MM.1S (cell line): Measurements from ENCODE around the gene SAFB.

Experiments used
- DNase-seq: peaks from one replicate; pipeline ENCODE4 v3.0.0-alpha.2; 2015
- H2AFZ ChIP-seq: fragments of 300-600 bp; sonication (generic); 2 replicates; pipeline ENCODE4 v1.6.0; 2016; ENCODE audit warnings: antibody characterized with exemption, low read length
- H3F3A ChIP-seq: fragments of 300-600 bp; sonication (generic); 2 replicates; pipeline ENCODE4 v1.6.1; 2016; ENCODE audit warnings: mild to moderate bottlenecking, antibody characterized with exemption, low read length, moderate library complexity, mixed read lengths; ENCODE audit not compliant: insufficient read depth
- H3K27ac ChIP-seq: fragments of 300-600 bp; sonication (generic); 2 replicates; pipeline ENCODE4 v1.5.1; 2016; ENCODE audit warnings: mild to moderate bottlenecking, low read length
- H3K27me3 ChIP-seq: fragments of 300-600 bp; sonication (generic); replicated peaks from 2 replicates; pipeline ENCODE4 v1.6.0; 2016; ENCODE audit warnings: low read length; ENCODE audit not compliant: insufficient read depth
- H3K36me3 ChIP-seq: fragments of 300-600 bp; sonication (generic); replicated peaks from 2 replicates; pipeline ENCODE4 v1.6.1; 2016; ENCODE audit warnings: mild to moderate bottlenecking, low read length, mixed read lengths; ENCODE audit not compliant: insufficient read depth
- H3K4me1 ChIP-seq: fragments of 300-600 bp; sonication (generic); 2 replicates; pipeline ENCODE4 v1.6.1; 2016; ENCODE audit warnings: low read length, mixed read lengths
- H3K4me2 ChIP-seq: fragments of 300-600 bp; sonication (generic); 2 replicates; pipeline ENCODE4 v1.6.0; 2016; ENCODE audit warnings: low read depth, low read length
- H3K4me3 ChIP-seq: fragments of 300-600 bp; sonication (generic); 2 replicates; pipeline ENCODE4 v1.5.1; 2016; ENCODE audit warnings: low read length, mixed read lengths
- H3K79me2 ChIP-seq: fragments of 300-600 bp; sonication (generic); 2 replicates; pipeline ENCODE4 v1.6.1; 2016; ENCODE audit warnings: mixed run types, low read length, mixed read lengths
- H3K9ac ChIP-seq: fragments of 300-600 bp; sonication (generic); 2 replicates; pipeline ENCODE4 v1.6.1; 2016; ENCODE audit warnings: low read length, mixed read lengths
- H3K9me2 ChIP-seq: fragments of 300-600 bp; sonication (generic); replicated peaks from 2 replicates; pipeline ENCODE4 v1.6.1; 2016; ENCODE audit warnings: mild to moderate bottlenecking, low read length, mixed read lengths; ENCODE audit not compliant: insufficient read depth
- H3K9me3 ChIP-seq: fragments of 300-600 bp; sonication (generic); replicated peaks from 2 replicates; pipeline ENCODE4 v1.6.1; 2016; ENCODE audit warnings: mild to moderate bottlenecking, low read length, mixed read lengths; ENCODE audit not compliant: insufficient read depth
- H4K20me1 ChIP-seq: fragments of 300-600 bp; sonication (generic); 2 replicates; pipeline ENCODE4 v1.6.1; 2016; ENCODE audit warnings: mild to moderate bottlenecking, low read length, moderate library complexity, mixed read lengths; ENCODE audit not compliant: insufficient read depth
- CTCF ChIP-seq: fragments of 300-600 bp; sonication (generic); IDR thresholded peaks from 2 replicates; pipeline ENCODE4 v1.5.1; 2016; ENCODE audit warnings: antibody characterized with exemption, low read length, mixed read lengths
- EZH2 ChIP-seq: fragments of 300-600 bp; sonication (generic); optimal IDR thresholded peaks from 2 replicates; pipeline ENCODE3; 2017; ENCODE audit warnings: low read depth, mild to moderate bottlenecking, antibody characterized with exemption, low read length, mixed read lengths
- EZH2phosphoT487 ChIP-seq: fragments of 300-600 bp; sonication (generic); IDR thresholded peaks from 2 replicates; pipeline ENCODE4 v1.6.1; 2018; ENCODE audit warnings: antibody characterized with exemption, low read length

Gene SAFB

DNA sequence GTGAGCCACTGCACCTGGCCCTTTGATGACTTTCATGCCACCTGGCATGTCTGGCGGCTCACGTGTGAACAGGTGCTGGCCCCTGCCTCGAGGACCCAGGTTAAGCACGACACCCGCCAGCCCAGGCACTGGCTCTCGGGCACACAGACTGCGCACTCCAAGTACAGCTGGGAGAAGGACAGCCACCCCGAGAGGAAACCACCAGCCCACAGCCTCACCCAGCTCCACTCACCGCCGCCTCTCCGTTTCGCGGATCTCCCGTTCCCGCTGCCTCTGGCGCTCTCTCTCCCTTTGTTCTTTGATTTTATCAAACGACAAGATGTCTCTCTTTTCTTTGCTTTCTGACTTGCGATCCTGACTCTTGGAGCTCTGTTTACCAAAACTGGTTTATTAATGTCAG is 27.8 kb upstream of the SAFB start:
- no peaks in the 10 kb centered on the region for H4K20me1 ChIP-seq
- H2AFZ ChIP-seq: no peak overlapping the region
- H3K4me3 ChIP-seq: no peak overlapping the region
- H3K27me3 ChIP-seq: no peaks in the 10 kb centered on the region
- H3K4me2 ChIP-seq: no peak overlapping the region
- H3K4me1 ChIP-seq: no peaks in the 10 kb centered on the region
- H3K9me3 ChIP-seq: no peaks in the 10 kb centered on the region
- peaks cover 11% of the 10 kb centered on the region; the same call in 1 of the 2 replicates for H3K79me2 ChIP-seq
- no peak for DNase-seq
- H3K27ac ChIP-seq: no peak overlapping the region
- TF ChIP-seq EZH2phosphoT487 (no peak), EZH2 (no peak), CTCF (no peak)
- no peaks in the 10 kb centered on the region for H3F3A ChIP-seq
- H3K9ac ChIP-seq: no peak overlapping the region
- H3K9me2 ChIP-seq: no peaks in the 10 kb centered on the region
- peaks cover 55% of the 10 kb centered on the region for H3K36me3 ChIP-seq

DNA sequence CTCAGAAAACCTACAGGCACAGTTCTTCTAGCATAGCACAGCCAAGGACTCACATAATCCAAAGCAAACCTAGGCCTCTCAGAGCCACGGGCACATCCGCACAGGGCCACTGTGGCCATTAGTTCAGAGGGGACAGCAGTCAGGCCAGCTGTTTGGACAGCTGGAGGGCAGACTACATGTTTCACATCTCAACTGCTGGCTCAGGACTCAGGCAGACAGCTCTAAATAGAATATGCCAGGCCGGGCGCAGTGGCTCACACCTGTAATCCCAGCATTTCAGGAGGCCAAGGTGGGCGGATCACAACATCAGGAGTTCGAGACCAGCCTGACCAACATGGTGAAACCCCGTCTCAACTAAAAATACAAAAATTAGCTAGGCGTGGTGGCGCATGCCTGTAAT is 27.1 kb upstream of the SAFB start:
- no peaks in the 10 kb centered on the region for H3K4me1 ChIP-seq
- H2AFZ ChIP-seq: no peak overlapping the region
- H3K4me2 ChIP-seq: no peak overlapping the region
- no peaks in the 10 kb centered on the region for H3F3A ChIP-seq
- peaks cover 10% of the 10 kb centered on the region; the same call in 1 of the 2 replicates for H3K79me2 ChIP-seq
- no peak overlapping the region for H3K9ac ChIP-seq
- H4K20me1 ChIP-seq: no peaks in the 10 kb centered on the region
- no peaks in the 10 kb centered on the region for H3K9me2 ChIP-seq
- no peaks in the 10 kb centered on the region for H3K9me3 ChIP-seq
- H3K27ac ChIP-seq: no peak overlapping the region
- H3K36me3 ChIP-seq: peaks cover 57% of the 10 kb centered on the region
- DNase-seq: no peak
- no peaks in the 10 kb centered on the region for H3K27me3 ChIP-seq
- no peak for TF ChIP-seq CTCF
- no peak for TF ChIP-seq EZH2
- TF ChIP-seq EZH2phosphoT487: no peak
- no peak overlapping the region for H3K4me3 ChIP-seq

- Histone ChIP-seq H3K27me3 (no peaks in the 10 kb centered on the region), H3K9ac (no peak overlapping the region), H3K4me1 (no peaks in the 10 kb centered on the region), H3K36me3 (peaks cover 34% of the 10 kb centered on the region), H3K4me3 (no peak overlapping the region), H3K4me2 (no peak overlapping the region), H4K20me1 (no peaks in the 10 kb centered on the region), H3K79me2 (peaks cover 27% of the 10 kb centered on the region), H3K27ac (no peak overlapping the region), H3K9me3 (no peaks in the 10 kb centered on the region), H3K9me2 (no peaks in the 10 kb centered on the region), H2AFZ (no peak overlapping the region), H3F3A (no peaks in the 10 kb centered on the region)
- TF ChIP-seq CTCF: no peak
- TF ChIP-seq EZH2phosphoT487: no peak
- no peak for TF ChIP-seq EZH2
- no peak for DNase-seq
These were observed 22.1 kb upstream of the SAFB start for GRCh38 chr19:5600797-5601196.
